ENCODE measurements around the gene PXYLP1.

Gene PXYLP1

DNA sequence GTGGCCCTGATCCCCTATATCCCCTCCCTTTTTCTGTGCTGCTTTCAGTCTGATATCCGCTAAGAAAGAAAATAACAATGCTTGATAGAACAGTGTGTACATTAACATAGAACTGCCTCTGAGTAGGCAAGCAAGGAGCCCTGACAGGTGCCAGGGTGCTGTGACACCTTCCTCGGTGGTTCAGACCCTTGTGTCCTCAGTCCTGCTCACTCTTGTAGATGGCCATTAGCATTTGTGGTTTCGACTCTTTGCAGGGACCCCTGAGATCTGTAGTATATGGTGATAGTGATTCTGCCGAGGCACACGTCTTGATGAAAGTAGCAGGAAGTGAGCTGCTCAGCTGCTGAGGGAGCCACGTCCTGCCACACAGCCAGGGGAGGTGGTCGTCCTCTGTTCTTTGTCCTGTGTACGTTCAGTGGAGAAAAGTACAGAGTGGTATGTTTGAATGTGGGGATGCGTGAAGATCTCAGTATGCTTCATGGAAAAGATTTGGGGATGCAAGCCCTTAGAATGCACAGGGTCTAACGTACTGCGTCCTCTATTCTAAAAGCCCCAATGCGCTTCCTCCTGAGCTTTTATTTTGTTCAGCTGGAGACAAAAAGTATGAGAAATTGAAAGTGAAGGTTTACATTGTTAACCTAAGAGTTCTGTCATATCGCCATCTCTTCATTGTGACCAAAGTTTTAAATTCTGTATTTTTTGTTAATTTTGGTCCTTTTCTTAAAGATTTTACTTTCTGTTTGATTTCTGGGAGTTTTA is 35.4 kb downstream of the PXYLP1 start:
- Histone ChIP-seq H3K79me2 (peaks cover 8% of the 10 kb centered on the region), H3K36me3 (ENCODE audit: control insufficient read depth, insufficient read depth, low read length) (no peaks in the 10 kb centered on the region), H3K9me3 (ENCODE audit: control insufficient read depth, low read length) (no peaks in the 10 kb centered on the region), H2AFZ (peak overlapping the region; percentile 75), H3K27me3 (ENCODE audit: control insufficient read depth, insufficient read depth, low read length) (no peaks in the 10 kb centered on the region), H3K27ac (peak overlapping the region; percentile 98), H3K4me2 (ENCODE audit: low read length) (no peak overlapping the region), H3K9ac (peak overlapping the region; percentile 17), H3K4me3 (ENCODE audit: low read depth, low read length) (no peak overlapping the region), H3K4me1 (peaks cover 64% of the 10 kb centered on the region)
- TF ChIP-seq, protein P1, sequence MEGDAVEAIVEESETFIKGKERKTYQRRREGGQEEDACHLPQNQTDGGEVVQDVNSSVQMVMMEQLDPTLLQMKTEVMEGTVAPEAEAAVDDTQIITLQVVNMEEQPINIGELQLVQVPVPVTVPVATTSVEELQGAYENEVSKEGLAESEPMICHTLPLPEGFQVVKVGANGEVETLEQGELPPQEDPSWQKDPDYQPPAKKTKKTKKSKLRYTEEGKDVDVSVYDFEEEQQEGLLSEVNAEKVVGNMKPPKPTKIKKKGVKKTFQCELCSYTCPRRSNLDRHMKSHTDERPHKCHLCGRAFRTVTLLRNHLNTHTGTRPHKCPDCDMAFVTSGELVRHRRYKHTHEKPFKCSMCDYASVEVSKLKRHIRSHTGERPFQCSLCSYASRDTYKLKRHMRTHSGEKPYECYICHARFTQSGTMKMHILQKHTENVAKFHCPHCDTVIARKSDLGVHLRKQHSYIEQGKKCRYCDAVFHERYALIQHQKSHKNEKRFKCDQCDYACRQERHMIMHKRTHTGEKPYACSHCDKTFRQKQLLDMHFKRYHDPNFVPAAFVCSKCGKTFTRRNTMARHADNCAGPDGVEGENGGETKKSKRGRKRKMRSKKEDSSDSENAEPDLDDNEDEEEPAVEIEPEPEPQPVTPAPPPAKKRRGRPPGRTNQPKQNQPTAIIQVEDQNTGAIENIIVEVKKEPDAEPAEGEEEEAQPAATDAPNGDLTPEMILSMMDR (IDR thresholded peaks at IDR 0.05) = no peak

DNA sequence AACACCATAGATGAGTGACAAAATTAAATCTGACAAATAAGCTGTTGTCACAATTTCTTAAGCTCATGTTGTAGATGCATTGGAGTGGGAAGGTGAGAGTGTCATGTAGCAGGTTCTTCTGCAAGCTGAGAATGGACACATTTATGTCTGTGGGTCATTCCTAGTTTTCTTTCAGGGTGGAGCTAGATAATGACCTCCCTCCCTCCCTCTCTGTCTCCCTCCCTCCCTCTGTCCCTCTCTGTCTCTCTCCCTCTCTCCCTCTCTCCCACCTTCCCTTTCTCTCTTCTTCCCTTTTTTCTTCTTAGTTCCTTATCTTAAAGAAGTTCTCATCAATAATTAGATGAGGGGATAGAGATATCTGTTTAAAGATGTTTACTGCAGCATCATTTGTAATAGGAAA is 36.0 kb downstream of the PXYLP1 start:
- peak overlapping the region; percentile 98 for H3K27ac ChIP-seq
- H3K4me1 ChIP-seq = peaks cover 66% of the 10 kb centered on the region
- H3K4me3 ChIP-seq (ENCODE audit: low read depth, low read length) = no peak overlapping the region
- H2AFZ ChIP-seq = no peak overlapping the region
- H3K27me3 ChIP-seq (ENCODE audit: control insufficient read depth, insufficient read depth, low read length) = no peaks in the 10 kb centered on the region
- H3K36me3 ChIP-seq (ENCODE audit: control insufficient read depth, insufficient read depth, low read length) = no peaks in the 10 kb centered on the region
- peaks cover 8% of the 10 kb centered on the region for H3K79me2 ChIP-seq
- H3K4me2 ChIP-seq (ENCODE audit: low read length) = no peak overlapping the region
- no peaks in the 10 kb centered on the region for H3K9me3 ChIP-seq (ENCODE audit: control insufficient read depth, low read length)
- H3K9ac ChIP-seq = no peak overlapping the region
- TF ChIP-seq, protein P1 (IDR thresholded peaks at IDR 0.05) = no peak

DNA sequence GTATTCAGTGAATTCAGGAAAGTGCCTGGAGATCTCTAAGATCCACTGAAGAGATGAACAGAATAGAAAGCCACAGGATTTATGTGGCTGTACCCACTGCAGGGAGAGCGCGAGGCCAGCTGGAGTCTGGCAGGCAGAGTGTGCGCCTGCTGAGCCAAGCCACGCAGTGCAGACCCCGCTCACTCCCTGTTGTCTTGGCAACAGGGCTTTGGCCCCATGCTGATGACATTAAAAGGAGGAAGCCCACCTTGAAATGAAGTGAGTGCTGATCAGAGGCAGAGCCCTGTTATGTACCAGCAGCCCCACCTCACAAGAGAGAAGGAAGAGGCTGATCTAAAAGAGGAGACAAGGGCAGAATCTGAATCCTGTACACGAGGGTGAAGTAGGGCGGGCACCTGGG is 36.7 kb downstream of the PXYLP1 start:
- H2AFZ ChIP-seq = no peak overlapping the region
- no peak overlapping the region for H3K4me3 ChIP-seq (ENCODE audit: low read depth, low read length)
- no peak overlapping the region for H3K9ac ChIP-seq
- no peaks in the 10 kb centered on the region for H3K9me3 ChIP-seq (ENCODE audit: control insufficient read depth, low read length)
- H3K4me1 ChIP-seq = peaks cover 71% of the 10 kb centered on the region
- H3K27me3 ChIP-seq (ENCODE audit: control insufficient read depth, insufficient read depth, low read length) = no peaks in the 10 kb centered on the region
- TF ChIP-seq, protein P1 (IDR thresholded peaks at IDR 0.05) = no peak
- H3K27ac ChIP-seq = peak overlapping the region; percentile 98
- no peaks in the 10 kb centered on the region for H3K36me3 ChIP-seq (ENCODE audit: control insufficient read depth, insufficient read depth, low read length)
- H3K4me2 ChIP-seq (ENCODE audit: low read length) = no peak overlapping the region
- peaks cover 8% of the 10 kb centered on the region for H3K79me2 ChIP-seq

DNA sequence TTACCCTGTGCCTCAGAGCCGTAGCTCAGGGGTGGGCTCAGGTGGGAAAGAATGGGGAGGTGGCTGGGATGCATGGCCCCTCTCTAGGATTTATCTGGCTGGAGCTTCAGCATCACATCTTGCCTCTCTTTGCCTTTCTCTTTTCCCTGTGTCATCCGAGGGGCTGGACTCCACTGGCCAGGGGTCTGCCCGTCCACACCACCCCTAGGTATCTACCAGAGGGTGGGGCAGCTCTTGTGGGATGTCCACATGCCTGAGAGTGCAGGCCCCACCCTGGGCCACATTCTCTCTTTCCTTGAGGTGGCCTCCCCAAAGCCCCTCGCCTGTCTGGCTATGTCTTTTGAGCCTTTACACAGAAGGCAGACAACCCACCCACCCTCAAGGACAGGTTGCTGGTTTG is 37.2 kb downstream of the PXYLP1 start:
- Histone ChIP-seq H3K79me2 (peaks cover 7% of the 10 kb centered on the region), H3K36me3 (ENCODE audit: control insufficient read depth, insufficient read depth, low read length) (no peaks in the 10 kb centered on the region)

More for the DNA sequence above, 37.2 kb downstream of the PXYLP1 start:
- TF ChIP-seq, protein P1 (IDR thresholded peaks at IDR 0.05) = no peak
- Histone ChIP-seq H2AFZ (no peak overlapping the region), H3K4me2 (ENCODE audit: low read length) (no peak overlapping the region), H3K27ac (peak overlapping the region; percentile 98), H3K27me3 (ENCODE audit: control insufficient read depth, insufficient read depth, low read length) (no peaks in the 10 kb centered on the region), H3K4me1 (peaks cover 76% of the 10 kb centered on the region), H3K9ac (no peak overlapping the region), H3K9me3 (ENCODE audit: control insufficient read depth, low read length) (no peaks in the 10 kb centered on the region), H3K4me3 (ENCODE audit: low read depth, low read length) (no peak overlapping the region)

All from parathyroid adenoma (tissue), 2 donors.